ENCODE data around the gene KCNJ10.

Gene KCNJ10

DNA sequence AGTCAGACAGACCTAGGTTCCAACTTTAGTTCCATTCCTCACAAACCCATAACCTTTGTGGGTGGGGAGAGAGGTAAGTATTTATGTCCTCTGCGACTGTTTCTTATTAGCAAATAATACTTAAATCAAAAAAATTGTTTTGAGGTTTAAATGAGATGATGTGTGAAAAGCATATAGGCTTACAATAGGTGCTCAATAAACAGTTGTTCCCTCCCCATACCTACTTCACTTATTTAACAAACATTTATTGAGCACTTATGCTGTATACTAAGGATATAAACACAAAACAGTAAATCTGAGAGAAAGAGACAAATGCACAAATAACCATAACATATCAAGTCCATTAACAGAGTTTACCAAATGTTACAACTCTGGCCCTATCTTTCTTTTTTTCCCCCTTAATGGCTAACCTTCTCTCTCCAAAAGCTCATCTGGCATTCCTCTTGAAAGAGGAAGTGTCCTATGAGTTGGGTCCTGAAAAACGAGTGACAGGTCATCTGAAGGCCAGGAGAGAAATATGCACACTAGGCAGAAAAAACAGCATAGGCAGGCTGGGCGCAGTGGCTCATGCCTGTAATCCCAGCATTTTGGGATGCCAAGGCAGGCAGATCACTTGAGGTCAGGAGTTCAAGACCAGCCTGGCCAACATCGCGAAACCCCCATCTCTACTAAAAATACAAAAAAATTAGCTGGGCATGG is 48.4 kb downstream of the KCNJ10 start:
- Histone ChIP-seq H4K20me1 (ENCODE audit: insufficient read depth, low read length) (no peaks in the 10 kb centered on the region), H3K4me2 (ENCODE audit: low read length) (no peak overlapping the region), H3K9me3 (ENCODE audit: low read length) (no peaks in the 10 kb centered on the region), H3F3A (ENCODE audit: insufficient read depth, low read length) (no peaks in the 10 kb centered on the region), H2AFZ (ENCODE audit: low read length) (no peak overlapping the region), H3K27ac (ENCODE audit: low read depth, low read length, poor library complexity, severe bottlenecking) (no peak overlapping the region), H3K36me3 (ENCODE audit: insufficient read depth, low read length) (no peaks in the 10 kb centered on the region), H3K27me3 (ENCODE audit: insufficient read depth, low read length) (no peaks in the 10 kb centered on the region), H3K4me3 (ENCODE audit: low read depth, low read length, poor library complexity, severe bottlenecking) (no peak overlapping the region), H3K4me1 (ENCODE audit: insufficient read depth, low read length, severe bottlenecking) (no peaks in the 10 kb centered on the region), H3K9me2 (ENCODE audit: low read depth, low read length) (no peaks in the 10 kb centered on the region), H3K79me2 (ENCODE audit: insufficient read depth, low read length) (no peaks in the 10 kb centered on the region), H3K9ac (ENCODE audit: low read length) (no peak overlapping the region)
- TF ChIP-seq EZH2 (IDR thresholded peaks at IDR 0.05; ENCODE audit: borderline replicate concordance, low read length) (no peak), CTCF (IDR thresholded peaks at IDR 0.05; ENCODE audit: low read length) (no peak)

DNA sequence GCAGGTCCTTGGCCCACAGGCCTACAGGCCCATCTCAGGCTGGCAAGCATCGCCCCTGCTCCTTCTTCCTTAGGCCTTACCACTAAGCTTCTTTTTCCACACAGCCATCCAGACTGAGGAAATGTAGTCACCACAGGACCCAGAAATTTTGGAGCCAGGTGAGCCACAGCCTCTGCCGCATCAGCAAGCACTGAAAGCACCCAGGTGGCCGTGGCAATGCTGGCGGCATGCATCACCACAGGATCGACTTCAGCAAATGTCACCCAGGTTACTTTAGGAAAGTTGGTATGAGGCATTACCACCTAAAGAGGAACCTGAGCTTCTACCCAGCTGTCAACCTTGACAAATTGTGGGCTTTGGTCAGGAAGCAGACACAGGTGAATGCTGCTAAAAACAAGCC is 49.8 kb downstream of the KCNJ10 start:
- Histone ChIP-seq H3K4me3 (ENCODE audit: low read depth, low read length, poor library complexity, severe bottlenecking) (no peak overlapping the region), H3K9ac (ENCODE audit: low read length) (no peak overlapping the region), H3K9me3 (ENCODE audit: low read length) (no peaks in the 10 kb centered on the region)

DNA sequence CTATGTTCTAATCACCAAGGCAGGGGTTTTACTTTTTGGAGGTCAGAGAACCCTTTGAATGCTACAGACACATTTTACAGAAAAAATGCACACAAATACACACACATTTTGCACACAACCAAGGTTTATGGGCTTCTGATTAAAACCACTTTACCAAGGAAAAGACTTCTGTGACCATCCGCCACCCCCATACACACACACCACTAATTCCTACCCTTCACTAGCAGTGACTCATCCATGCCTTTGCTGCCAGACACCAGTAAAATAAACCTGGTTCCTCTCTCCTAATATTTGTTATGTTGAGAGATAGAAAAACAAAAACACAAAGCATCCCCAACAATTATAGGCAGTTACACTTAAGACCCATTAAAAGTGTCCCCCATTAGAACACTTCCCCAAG is 51.1 kb downstream of the KCNJ10 start:
- H3K27me3 ChIP-seq (ENCODE audit: insufficient read depth, low read length), result no peaks in the 10 kb centered on the region
- H3K4me2 ChIP-seq (ENCODE audit: low read length), result no peak overlapping the region
- TF ChIP-seq EZH2 (IDR thresholded peaks at IDR 0.05; ENCODE audit: borderline replicate concordance, low read length) (no peak), CTCF (IDR thresholded peaks at IDR 0.05; ENCODE audit: low read length) (no peak)
- no peaks in the 10 kb centered on the region for H3K36me3 ChIP-seq (ENCODE audit: insufficient read depth, low read length)
- no peaks in the 10 kb centered on the region for H3K9me2 ChIP-seq (ENCODE audit: low read depth, low read length)
- H3K9ac ChIP-seq (ENCODE audit: low read length), result no peak overlapping the region
- H3F3A ChIP-seq (ENCODE audit: insufficient read depth, low read length), result no peaks in the 10 kb centered on the region
- H3K79me2 ChIP-seq (ENCODE audit: insufficient read depth, low read length), result no peaks in the 10 kb centered on the region
- H3K4me1 ChIP-seq (ENCODE audit: insufficient read depth, low read length, severe bottlenecking), result no peaks in the 10 kb centered on the region
- no peak overlapping the region for H2AFZ ChIP-seq (ENCODE audit: low read length)
- H3K4me3 ChIP-seq (ENCODE audit: low read depth, low read length, poor library complexity, severe bottlenecking), result no peak overlapping the region
- no peaks in the 10 kb centered on the region for H4K20me1 ChIP-seq (ENCODE audit: insufficient read depth, low read length)
- H3K27ac ChIP-seq (ENCODE audit: low read depth, low read length, poor library complexity, severe bottlenecking), result no peak overlapping the region
- H3K9me3 ChIP-seq (ENCODE audit: low read length), result no peaks in the 10 kb centered on the region

More for the DNA sequence above, 49.8 kb downstream of the KCNJ10 start:
- no peaks in the 10 kb centered on the region for H3K27me3 ChIP-seq (ENCODE audit: insufficient read depth, low read length)
- H3K4me1 ChIP-seq (ENCODE audit: insufficient read depth, low read length, severe bottlenecking), result no peaks in the 10 kb centered on the region
- no peaks in the 10 kb centered on the region for H3F3A ChIP-seq (ENCODE audit: insufficient read depth, low read length)
- no peaks in the 10 kb centered on the region for H3K9me2 ChIP-seq (ENCODE audit: low read depth, low read length)
- H3K79me2 ChIP-seq (ENCODE audit: insufficient read depth, low read length), result no peaks in the 10 kb centered on the region
- no peaks in the 10 kb centered on the region for H3K36me3 ChIP-seq (ENCODE audit: insufficient read depth, low read length)
- no peaks in the 10 kb centered on the region for H4K20me1 ChIP-seq (ENCODE audit: insufficient read depth, low read length)
- TF ChIP-seq EZH2 (IDR thresholded peaks at IDR 0.05; ENCODE audit: borderline replicate concordance, low read length), result no peak
- no peak for TF ChIP-seq CTCF (IDR thresholded peaks at IDR 0.05; ENCODE audit: low read length)
- H3K4me2 ChIP-seq (ENCODE audit: low read length), result no peak overlapping the region
- no peak overlapping the region for H2AFZ ChIP-seq (ENCODE audit: low read length)
- H3K27ac ChIP-seq (ENCODE audit: low read depth, low read length, poor library complexity, severe bottlenecking), result no peak overlapping the region
